Loucy (cell line): ENCODE data around the gene SCP2D1.

Experiments used
- H2AFZ ChIP-seq: fragments of 200-600 bp; sonication (generic); 2 replicates; pipeline ENCODE4 v1.6.0; 2016; ENCODE audit warnings: antibody characterized with exemption, mild to moderate bottlenecking, low read length, moderate library complexity
- H3F3A ChIP-seq: fragments of 200-600 bp; 2 replicates; pipeline ENCODE4 v1.6.0; 2016; ENCODE audit warnings: antibody characterized with exemption, low read depth, mild to moderate bottlenecking
- H3K27me3 ChIP-seq: fragments of 200-600 bp; sonication (generic); 2 replicates; pipeline ENCODE4 v1.6.1; 2014; ENCODE audit warnings: low read length, mild to moderate bottlenecking; ENCODE audit not compliant: insufficient read depth, poor library complexity, severe bottlenecking
- H3K36me3 ChIP-seq: fragments of 200-600 bp; sonication (generic); 2 replicates; pipeline ENCODE4 v1.6.1; 2016; ENCODE audit warnings: low read length; ENCODE audit not compliant: insufficient read depth
- H3K4me1 ChIP-seq: fragments of 200-600 bp; sonication (generic); 2 replicates; pipeline ENCODE4 v1.5.1; 2014; ENCODE audit warnings: low read length, mild to moderate bottlenecking; ENCODE audit not compliant: insufficient read depth, poor library complexity, severe bottlenecking
- H3K4me2 ChIP-seq: fragments of 200-600 bp; sonication (generic); 2 replicates; pipeline ENCODE4 v1.6.0; 2014; ENCODE audit warnings: antibody characterized with exemption, low read length, low read depth, mild to moderate bottlenecking; ENCODE audit not compliant: poor library complexity, severe bottlenecking
- H3K4me3 ChIP-seq: fragments of 200-600 bp; sonication (generic); 2 replicates; pipeline ENCODE4 v1.5.1; 2014; ENCODE audit warnings: low read length, mild to moderate bottlenecking, mixed read lengths; ENCODE audit not compliant: poor library complexity, severe bottlenecking
- H3K79me2 ChIP-seq: fragments of 200-600 bp; sonication (generic); 2 replicates; pipeline ENCODE4 v1.6.1; 2014; ENCODE audit warnings: low read length; ENCODE audit not compliant: insufficient read depth
- H3K9ac ChIP-seq: fragments of 200-600 bp; sonication (generic); 2 replicates; pipeline ENCODE4 v1.6.0; 2014; ENCODE audit warnings: mild to moderate bottlenecking, low read depth, low read length, moderate library complexity; ENCODE audit not compliant: poor library complexity, severe bottlenecking
- H3K9me2 ChIP-seq: fragments of 200-600 bp; sonication (generic); replicated peaks from 2 replicates; pipeline ENCODE4 v1.6.1; 2016; ENCODE audit warnings: low read depth, low read length, mixed read lengths
- H3K9me3 ChIP-seq: fragments of 200-600 bp; sonication (generic); 2 replicates; pipeline ENCODE4 v1.6.1; 2014; ENCODE audit warnings: mild to moderate bottlenecking, antibody characterized with exemption, low read length, low read depth; ENCODE audit not compliant: insufficient read depth
- H4K20me1 ChIP-seq: fragments of 200-600 bp; sonication (generic); 2 replicates; pipeline ENCODE4 v1.6.0; 2014; ENCODE audit warnings: antibody characterized with exemption, low read length, mild to moderate bottlenecking; ENCODE audit not compliant: insufficient read depth, poor library complexity, severe bottlenecking
- EZH2phosphoT487 ChIP-seq: fragments of 200-600 bp; IDR thresholded peaks from 2 replicates; pipeline ENCODE4 v1.6.1; 2018; ENCODE audit warnings: antibody characterized with exemption, mild to moderate bottlenecking, moderate library complexity, borderline replicate concordance
- TF ChIP-seq, protein P1 (sequence below): fragments of 200-600 bp; sonication (generic); conservative IDR thresholded peaks from 2 replicates; pipeline ENCODE4 v1.5.1; 2014; ENCODE audit warnings: mild to moderate bottlenecking, antibody characterized with exemption, low read length

The SCP2D1 gene

DNA sequence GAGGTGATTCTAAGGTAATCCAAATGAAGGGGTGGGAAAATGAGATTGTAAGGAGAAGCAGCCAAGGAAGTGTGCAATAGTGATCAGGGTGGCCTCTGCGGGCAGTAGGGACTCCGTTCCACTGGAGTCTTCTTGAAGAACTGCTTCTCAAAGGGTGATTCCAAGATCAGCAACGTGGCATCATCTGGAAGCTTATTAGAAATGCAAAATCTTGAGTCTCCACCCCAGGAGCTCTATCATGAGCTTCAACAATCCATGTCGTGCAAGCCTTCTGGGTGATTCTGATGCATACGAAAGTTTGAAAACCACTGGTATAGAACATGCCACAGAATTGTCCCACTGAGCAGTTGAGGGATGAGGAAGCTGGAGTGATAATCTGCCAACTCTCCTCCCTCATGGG lies 31.4 kb downstream of the SCP2D1 start:
- Histone ChIP-seq H3K36me3 (no peaks in the 10 kb centered on the region), H4K20me1 (no peaks in the 10 kb centered on the region), H3K4me1 (no peaks in the 10 kb centered on the region), H2AFZ (no peak overlapping the region), H3K9me3 (no peaks in the 10 kb centered on the region), H3K9ac (no peak overlapping the region), H3K9me2 (no peaks in the 10 kb centered on the region), H3K27me3 (no peaks in the 10 kb centered on the region), H3K4me3 (no peak overlapping the region), H3K4me2 (no peak overlapping the region), H3K79me2 (no peaks in the 10 kb centered on the region), H3F3A (no peaks in the 10 kb centered on the region)
- TF ChIP-seq, protein P1, sequence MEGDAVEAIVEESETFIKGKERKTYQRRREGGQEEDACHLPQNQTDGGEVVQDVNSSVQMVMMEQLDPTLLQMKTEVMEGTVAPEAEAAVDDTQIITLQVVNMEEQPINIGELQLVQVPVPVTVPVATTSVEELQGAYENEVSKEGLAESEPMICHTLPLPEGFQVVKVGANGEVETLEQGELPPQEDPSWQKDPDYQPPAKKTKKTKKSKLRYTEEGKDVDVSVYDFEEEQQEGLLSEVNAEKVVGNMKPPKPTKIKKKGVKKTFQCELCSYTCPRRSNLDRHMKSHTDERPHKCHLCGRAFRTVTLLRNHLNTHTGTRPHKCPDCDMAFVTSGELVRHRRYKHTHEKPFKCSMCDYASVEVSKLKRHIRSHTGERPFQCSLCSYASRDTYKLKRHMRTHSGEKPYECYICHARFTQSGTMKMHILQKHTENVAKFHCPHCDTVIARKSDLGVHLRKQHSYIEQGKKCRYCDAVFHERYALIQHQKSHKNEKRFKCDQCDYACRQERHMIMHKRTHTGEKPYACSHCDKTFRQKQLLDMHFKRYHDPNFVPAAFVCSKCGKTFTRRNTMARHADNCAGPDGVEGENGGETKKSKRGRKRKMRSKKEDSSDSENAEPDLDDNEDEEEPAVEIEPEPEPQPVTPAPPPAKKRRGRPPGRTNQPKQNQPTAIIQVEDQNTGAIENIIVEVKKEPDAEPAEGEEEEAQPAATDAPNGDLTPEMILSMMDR = no peak
- no peak for TF ChIP-seq EZH2phosphoT487

DNA sequence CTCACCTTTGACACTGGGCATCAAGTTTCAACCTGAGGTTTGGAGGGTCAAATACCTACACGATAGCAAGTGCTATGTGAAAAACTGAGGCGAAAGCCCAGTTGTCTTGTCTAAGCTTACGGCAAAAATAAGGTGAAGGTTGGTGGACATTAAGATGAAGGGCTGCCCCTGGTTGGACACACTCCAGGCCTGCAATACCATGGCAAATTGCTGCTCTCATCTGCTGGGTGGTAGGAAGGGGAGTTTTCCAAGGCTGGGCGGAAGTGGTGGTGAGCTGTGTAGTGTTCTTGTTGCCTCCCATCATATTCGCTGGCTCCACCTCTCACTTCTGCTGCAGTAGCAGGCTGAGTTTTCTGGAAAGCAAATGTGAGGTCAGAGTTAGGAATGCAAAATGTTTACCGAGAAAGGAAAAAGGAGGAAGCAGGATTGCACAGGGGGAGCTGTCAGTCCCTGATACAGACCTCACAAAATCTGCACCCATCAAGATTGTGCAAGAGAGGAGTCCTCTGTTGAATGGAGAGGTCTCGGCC lies 33.7 kb downstream of the SCP2D1 start:
- Histone ChIP-seq H2AFZ (no peak overlapping the region), H3K9ac (no peak overlapping the region), H3K36me3 (no peaks in the 10 kb centered on the region), H4K20me1 (no peaks in the 10 kb centered on the region), H3K79me2 (no peaks in the 10 kb centered on the region), H3K9me2 (no peaks in the 10 kb centered on the region), H3K4me1 (no peaks in the 10 kb centered on the region), H3K4me3 (no peak overlapping the region), H3K27me3 (no peaks in the 10 kb centered on the region), H3K4me2 (no peak overlapping the region), H3F3A (no peaks in the 10 kb centered on the region), H3K9me3 (no peaks in the 10 kb centered on the region)
- TF ChIP-seq EZH2phosphoT487 = no peak
- TF ChIP-seq, protein P1 = no peak

DNA sequence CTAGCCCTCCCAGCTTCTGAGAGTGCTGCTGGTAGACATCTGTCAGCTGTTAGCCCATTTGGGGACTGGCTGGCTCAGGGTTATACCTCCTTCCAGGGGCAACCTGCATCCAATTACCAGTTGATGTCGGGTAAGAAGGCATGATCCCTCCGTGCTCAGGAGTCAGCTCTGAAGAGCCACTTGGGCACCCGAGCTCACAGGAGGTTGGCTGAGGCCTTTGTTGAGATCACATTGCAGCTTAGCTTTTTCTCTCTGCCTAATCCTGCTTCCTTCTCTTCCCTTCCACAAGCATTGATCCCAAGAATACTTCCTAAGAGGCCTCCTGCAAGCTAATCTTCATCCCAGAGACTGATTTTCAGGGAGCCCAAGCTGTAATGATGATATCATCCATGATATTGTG lies 35.5 kb downstream of the SCP2D1 start:
- H2AFZ ChIP-seq = no peak overlapping the region
- H3K9me2 ChIP-seq = no peaks in the 10 kb centered on the region
- H3K4me1 ChIP-seq = no peaks in the 10 kb centered on the region
- no peaks in the 10 kb centered on the region for H3K36me3 ChIP-seq
- no peaks in the 10 kb centered on the region for H3K9me3 ChIP-seq
- H3K4me2 ChIP-seq = no peak overlapping the region
- no peak for TF ChIP-seq EZH2phosphoT487
- TF ChIP-seq, protein P1 = no peak
- H3K79me2 ChIP-seq = no peaks in the 10 kb centered on the region
- H3K9ac ChIP-seq = no peak overlapping the region
- H4K20me1 ChIP-seq = no peaks in the 10 kb centered on the region
- no peaks in the 10 kb centered on the region for H3F3A ChIP-seq
- no peaks in the 10 kb centered on the region for H3K27me3 ChIP-seq
- H3K4me3 ChIP-seq = no peak overlapping the region
